CD4-positive, alpha-beta T cell (primary cell): ENCODE data around the gene COX8C. TPM values are rescaled to one million over a fixed set of nuclear protein-coding genes. Genes with fewer than 3 reads are reported as not detected.
A peak's percentile ranks its signal among the peaks of the same experiment; 100 is the strongest.

ENCODE experiments used
- ATAC-seq: fragments of 200-7000 bp; cut with Tn5 transposase; one replicate; pipeline ENCODE4 v1.10.0; 2022; ENCODE audit warnings: mild to moderate bottlenecking; ENCODE audit not compliant: poor library complexity
- CTCF ChIA-PET: fragments of 350-600 bp; sonication (Branson Sonifier 250); formaldehyde crosslinking; loops from one replicate; lab custom pipeline; 2021; ENCODE audit warnings: antibody characterized with exemption, inconsistent platforms; lab: Charles Lee
- POLR2A ChIA-PET: fragments of 350-600 bp; sonication (Branson Sonifier 250); formaldehyde crosslinking; loops from one replicate; lab custom pipeline; 2021; ENCODE audit warnings: antibody characterized with exemption, inconsistent platforms; lab: Charles Lee
- DNase-seq, 14 experiments: peaks; one replicate each; pipeline ENCODE4 v3.0.0-alpha.2; 2013 to 2020; ENCODE audit warnings: mixed read lengths in 2 of 14
- H3K27ac ChIP-seq, 2 donors: one replicate each; pipeline versions ENCODE4 v1.5.1 to v1.7.0; 2013; ENCODE audit warnings: low read length in 2 of 2, low read depth in 1 of 2, mild to moderate bottlenecking in 1 of 2
- H3K27me3 ChIP-seq, 2 experiments: 1 replicate in 1 of 2; 2 replicates in 1 of 2; pipeline versions ENCODE4 v1.6.1 to v1.7.0; 2013; ENCODE audit warnings: low read length in 2 of 2, control low read depth in 1 of 2, mild to moderate bottlenecking in 1 of 2, moderate library complexity in 1 of 2; ENCODE audit not compliant: insufficient read depth in 2 of 2, control insufficient read depth in 1 of 2
- H3K36me3 ChIP-seq: one replicate; pipeline ENCODE4 v1.6.1; 2013; ENCODE audit warnings: low read length, control low read depth; ENCODE audit not compliant: insufficient read depth
- H3K4me1 ChIP-seq: one replicate; pipeline ENCODE4 v1.6.1; 2013; ENCODE audit warnings: low read length, control low read depth; ENCODE audit not compliant: insufficient read depth
- H3K4me3 ChIP-seq: one replicate; pipeline ENCODE4 v1.5.1; 2013; ENCODE audit warnings: mild to moderate bottlenecking, low read length, moderate library complexity
- H3K9me3 ChIP-seq, 2 experiments: 1 replicate in 1 of 2; 2 replicates in 1 of 2; pipeline versions ENCODE4 v1.6.1 to v1.7.0; 2013; ENCODE audit warnings: low read length in 2 of 2, mild to moderate bottlenecking in 2 of 2, control low read depth in 1 of 2, moderate library complexity in 1 of 2; ENCODE audit not compliant: control insufficient read depth in 1 of 2, insufficient read depth in 1 of 2
- H3K27ac Mint-ChIP-seq: one replicate; pipeline ENCODE4 v1.8.0; 2020; ENCODE audit warnings: mixed read lengths
- H3K27me3 Mint-ChIP-seq: one replicate; pipeline ENCODE4 v1.8.0; 2021; ENCODE audit warnings: mixed read lengths
- H3K36me3 Mint-ChIP-seq: one replicate; pipeline ENCODE4 v1.8.0; 2021; ENCODE audit warnings: low read depth, mixed read lengths
- H3K4me1 Mint-ChIP-seq: one replicate; pipeline ENCODE4 v1.8.0; 2021; ENCODE audit warnings: low read depth, mixed read lengths
- H3K4me3 Mint-ChIP-seq: one replicate; pipeline ENCODE4 v1.8.0; 2020; ENCODE audit warnings: mild to moderate bottlenecking, mixed read lengths
- H3K9me3 Mint-ChIP-seq: one replicate; pipeline ENCODE4 v1.8.0; 2020; ENCODE audit warnings: mixed read lengths
- CTCF ChIP-seq: fragments of 200-600 bp; IDR thresholded peaks from one replicate; pipeline ENCODE4 v1.8.0; 2022; ENCODE audit warnings: antibody characterized with exemption, mild to moderate bottlenecking
- intact Hi-C, 2 experiments: fragments of 100-400 bp; cut with DNase I in 1 of 2; cut with micrococcal nuclease in 1 of 2; formaldehyde crosslinking; loops; one replicate each; pipeline versions ENCODE4 v1.15.1 to v1.9.0; 2023 to 2025; cut with DNase I, micrococcal nuclease
- total RNA-seq, 174 experiments: library from RNA in 2 of 174; stranded (reverse) in 2 of 174; gene quantifications; one replicate each; pipeline ENCODE4 v1.2.3 and lab custom pipeline; 2021 to 2026

Gene COX8C
- total RNA-seq, 2 experiments from 2014 or later: not detected

- no peak for TF ChIP-seq CTCF
- no peak for ATAC-seq
- peaks cover 20% of the 10 kb centered on the region for H3K4me1 ChIP-seq
- POLR2A ChIA-PET: interaction anchor here (2.0 kb wide), 1 partner anchor 147 kb away, joined by 6 read pairs; the partner anchor contains the start of genes LYSET and MOAP1
- CTCF ChIA-PET: no interaction called here
- H3K27me3 Mint-ChIP-seq: no peaks in the 10 kb centered on the region
- no peaks in the 10 kb centered on the region for H3K36me3 ChIP-seq
- H3K9me3 Mint-ChIP-seq: no peaks in the 10 kb centered on the region
- intact Hi-C loops: loop anchor here (1.0 to 5.0 kb wide), 7 partner anchors 125 to 845 kb away; partner anchors contain the start of genes GON7 (in 2 of the 2), UBR7 (in 2 of the 2), DDX24 (in 1 of the 2) and GOLGA5 (in 1 of the 2)
- H3K4me3 Mint-ChIP-seq: peak overlapping the region; percentile 96
- H3K36me3 Mint-ChIP-seq: peaks cover 14% of the 10 kb centered on the region
- H3K27me3 ChIP-seq: no peaks in the 10 kb centered on the region
- peak overlapping the region; percentile 86 for H3K27ac Mint-ChIP-seq
- H3K9me3 ChIP-seq: no peaks in the 10 kb centered on the region
- peak overlapping the region in 1 of 2 donors; percentile 73 for H3K27ac ChIP-seq
- H3K4me3 ChIP-seq: peak overlapping the region; percentile 80
- DNase-seq: no peak
- H3K4me1 Mint-ChIP-seq: peaks cover 68% of the 10 kb centered on the region
Observed at GRCh38 chr14:93331728-93332396, 15.1 kb upstream of the COX8C start.

GRCh38 chr14:93332397-93332852, 14.6 kb upstream of the COX8C start:
- Histone ChIP-seq H3K27ac (peak overlapping the region in 1 of 2 donors; percentile 73), H3K36me3 (no peaks in the 10 kb centered on the region), H3K4me3 (peak overlapping the region; percentile 80), H3K27me3 (no peaks in the 10 kb centered on the region), H3K9me3 (peaks cover 0 to 2% of the 10 kb centered on the region in 2 experiments), H3K4me1 (peaks cover 20% of the 10 kb centered on the region)
- Mint-ChIP-seq H3K36me3 (peaks cover 14% of the 10 kb centered on the region), H3K4me3 (peak overlapping the region; percentile 97), H3K27me3 (no peaks in the 10 kb centered on the region), H3K27ac (peak overlapping the region; percentile 92), H3K9me3 (no peaks in the 10 kb centered on the region), H3K4me1 (peaks cover 64% of the 10 kb centered on the region)
- CTCF ChIA-PET: no interaction called here
- POLR2A ChIA-PET: interaction anchor here (2.0 kb wide), 1 partner anchor 148 kb away, joined by 6 read pairs; the partner anchor contains the start of genes LYSET and MOAP1
- ATAC-seq (peak; percentile 27), DNase-seq (peak in 4 of 14 experiments; percentile 2 to 46 (median 16))
- intact Hi-C loops: loop anchor here (1.0 to 5.0 kb wide), 7 partner anchors 125 to 845 kb away; partner anchors contain the start of genes GON7 (in 2 of the 2), UBR7 (in 2 of the 2), DDX24 (in 1 of the 2) and GOLGA5 (in 1 of the 2)
- TF ChIP-seq CTCF: no peak

GRCh38 chr14:93332853-93333630, 13.9 kb upstream of the COX8C start, which contains the start of gene BTBD7:
BTBD7 (minus strand) TSS chr14:93333036; CDS start chr14:93296051, 36,985 bp downstream.
- H3K4me3 ChIP-seq: peak within 1 kb of the TSS; percentile 80
- peak within 1 kb of the TSS; percentile 52 to 73 for H3K27ac ChIP-seq
- H3K4me1 ChIP-seq: peaks cover 20% of the 10 kb centered on the region
- no peak for TF ChIP-seq CTCF
- peak within 1 kb of the TSS; percentile 92 for H3K27ac Mint-ChIP-seq
- H3K27me3 ChIP-seq: no peaks in the 10 kb centered on the region
- peaks cover 0 to 3% of the 10 kb centered on the region in 2 experiments for H3K9me3 ChIP-seq
- peak; percentile 88 to 99 (median 92) for DNase-seq
- no peaks in the 10 kb centered on the region for H3K36me3 ChIP-seq
- POLR2A ChIA-PET: no interaction called here
- CTCF ChIA-PET: interaction anchor here (1.5 kb wide), 1 partner anchor 220 kb away, joined by 4 read pairs; no protein-coding TSS in a partner anchor
- H3K9me3 Mint-ChIP-seq: no peaks in the 10 kb centered on the region
- no peaks in the 10 kb centered on the region for H3K27me3 Mint-ChIP-seq
- H3K4me1 Mint-ChIP-seq: peaks cover 58% of the 10 kb centered on the region
- H3K4me3 Mint-ChIP-seq: peak within 1 kb of the TSS; percentile 97
- H3K36me3 Mint-ChIP-seq: peaks cover 14% of the 10 kb centered on the region
- intact Hi-C loops: loop anchor here (1.0 to 5.0 kb wide), 8 partner anchors 126 to 844 kb away; partner anchors contain the start of genes GON7 (in 2 of the 2), UBR7 (in 2 of the 2), DDX24 (in 1 of the 2) and GOLGA5 (in 1 of the 2)
- ATAC-seq: peak; percentile 94
